PC-9 (cell line): Measurements from ENCODE around the gene DPH1. TPM values are rescaled to one million over a fixed set of nuclear protein-coding genes. Genes with fewer than 3 reads are reported as not detected.
A peak's percentile ranks its signal among the peaks of the same experiment; 100 is the strongest.

Experiments used
- BruUV-seq: library from RNA; stranded (reverse); fragments of 400-500 nt; replicated peaks from 2 replicates; lab custom pipeline; 2021; lab: Mats Ljungman, UMichigan
- CTCF ChIA-PET: fragments of 300-600 bp; sonication (Branson Sonifier 250); formaldehyde crosslinking; loops from one replicate; lab custom pipeline; 2022; ENCODE audit warnings: antibody characterized with exemption; lab: Charles Lee
- POLR2A ChIA-PET: fragments of 300-600 bp; sonication (Branson Sonifier 250); formaldehyde crosslinking; loops from one replicate; lab custom pipeline; 2022; ENCODE audit warnings: antibody characterized with exemption; ENCODE audit not compliant: unreplicated experiment; lab: Charles Lee
- DNase-seq, 2 experiments: peaks; one replicate each; pipeline versions ENCODE4 v3.0.0 to v3.0.0-alpha.2; 2015 to 2022; ENCODE audit warnings: mixed read lengths in 1 of 2
- H2AFZ ChIP-seq: fragments of 200-600 bp; sonication (generic); 2 replicates; pipeline ENCODE4 v1.8.1; 2017; ENCODE audit warnings: antibody characterized with exemption
- H3F3A ChIP-seq: fragments of 200-600 bp; sonication (generic); 2 replicates; pipeline ENCODE4 v1.8.1; 2017; ENCODE audit warnings: antibody characterized with exemption, mild to moderate bottlenecking, low read depth; ENCODE audit not compliant: insufficient read depth
- H3K27ac ChIP-seq: fragments of 200-600 bp; sonication (generic); 2 replicates; pipeline ENCODE4 v1.6.1; 2016; ENCODE audit warnings: mixed run types
- H3K27me3 ChIP-seq: fragments of 200-600 bp; sonication (generic); 2 replicates; pipeline ENCODE4 v1.6.1; 2016; ENCODE audit warnings: low read depth, mixed run types; ENCODE audit not compliant: insufficient read depth
- H3K36me3 ChIP-seq: fragments of 200-600 bp; sonication (generic); 2 replicates; pipeline ENCODE4 v1.6.1; 2016; ENCODE audit warnings: low read depth, mixed run types
- H3K4me1 ChIP-seq: fragments of 200-600 bp; sonication (generic); replicated peaks from 2 replicates; pipeline ENCODE4 v1.6.1; 2016; ENCODE audit warnings: mixed run types; ENCODE audit not compliant: insufficient read depth
- H3K4me2 ChIP-seq: fragments of 200-600 bp; sonication (generic); 2 replicates; pipeline ENCODE4 v1.6.1; 2017; ENCODE audit warnings: mixed run types
- H3K4me3 ChIP-seq: fragments of 200-600 bp; sonication (generic); 2 replicates; pipeline ENCODE4 v1.6.1; 2016; ENCODE audit warnings: mixed run types
- H3K79me2 ChIP-seq: fragments of 200-600 bp; sonication (generic); 2 replicates; pipeline ENCODE4 v1.6.1; 2017; ENCODE audit warnings: low read depth, mixed run types
- H3K9me2 ChIP-seq: fragments of 200-600 bp; sonication (generic); 2 replicates; pipeline ENCODE4 v1.8.1; 2017; ENCODE audit warnings: mild to moderate bottlenecking; ENCODE audit not compliant: insufficient read depth
- H3K9me3 ChIP-seq: fragments of 200-600 bp; sonication (generic); 2 replicates; pipeline ENCODE4 v1.8.1; 2016; ENCODE audit warnings: low read depth; ENCODE audit not compliant: insufficient read depth
- H4K20me1 ChIP-seq: fragments of 200-600 bp; sonication (generic); 2 replicates; pipeline ENCODE4 v1.8.1; 2017; ENCODE audit not compliant: insufficient read depth
- EZH2 ChIP-seq: fragments of 200-600 bp; sonication (generic); IDR thresholded peaks from 2 replicates; pipeline ENCODE4 v1.8.0; 2017; ENCODE audit warnings: antibody characterized with exemption, low read depth
- intact Hi-C: fragments of 100-400 bp; cut with micrococcal nuclease; formaldehyde crosslinking; loops from one replicate; pipeline ENCODE4 v1.10.0; 2022; ENCODE audit not compliant: unreplicated experiment
- total RNA-seq: library from RNA; stranded (reverse); gene quantifications from 2 replicates; pipeline ENCODE4 v1.2.3, GENCODE V29; 2021
- TF ChIP-seq, protein P1 (sequence below): fragments of 200-600 bp; sonication (generic); conservative IDR thresholded peaks from 2 replicates; pipeline ENCODE4 v1.6.1; 2017; ENCODE audit warnings: mixed run types, antibody characterized with exemption, mild to moderate bottlenecking, moderate library complexity

The DPH1 gene
- total RNA-seq, 1 experiment from 2014 or later: 36.7 TPM

DNA sequence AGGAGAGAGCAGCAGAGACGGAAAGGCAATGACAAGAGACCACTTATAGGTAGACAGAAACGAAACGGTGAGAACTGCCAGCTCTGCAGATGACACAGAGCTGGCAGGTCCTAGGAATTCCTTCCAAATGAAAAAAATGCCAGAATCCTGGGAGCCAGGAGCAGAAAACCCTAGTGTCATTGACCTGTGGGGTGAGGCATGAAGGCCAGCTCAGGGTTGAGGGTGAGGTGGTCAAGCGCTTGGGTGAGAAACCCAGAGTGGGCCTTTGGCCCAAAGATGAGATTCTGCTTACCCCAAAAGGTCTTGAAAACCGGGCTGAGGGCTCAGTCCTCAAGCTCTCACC lies 34.2 kb downstream of the DPH1 start:
- intact Hi-C loops: no loop called here
- H3F3A ChIP-seq: peaks cover 10% of the 10 kb centered on the region; the same call in 1 of the 2 replicates
- BruUV-seq: no TSS peak
- ChIA-PET CTCF (no interaction called here), POLR2A (interaction anchor here (0.6 kb wide), 1 partner anchor 172 kb away, joined by 3 read pairs; no protein-coding TSS in a partner anchor)
- H3K9me2 ChIP-seq: no peaks in the 10 kb centered on the region
- H3K4me3 ChIP-seq: no peak overlapping the region
- no peaks in the 10 kb centered on the region; the same call in 1 of the 2 replicates for H4K20me1 ChIP-seq
- no peak overlapping the region for H3K27ac ChIP-seq
- no peaks in the 10 kb centered on the region for H3K4me1 ChIP-seq
- no peak for TF ChIP-seq EZH2
- TF ChIP-seq, protein P1, sequence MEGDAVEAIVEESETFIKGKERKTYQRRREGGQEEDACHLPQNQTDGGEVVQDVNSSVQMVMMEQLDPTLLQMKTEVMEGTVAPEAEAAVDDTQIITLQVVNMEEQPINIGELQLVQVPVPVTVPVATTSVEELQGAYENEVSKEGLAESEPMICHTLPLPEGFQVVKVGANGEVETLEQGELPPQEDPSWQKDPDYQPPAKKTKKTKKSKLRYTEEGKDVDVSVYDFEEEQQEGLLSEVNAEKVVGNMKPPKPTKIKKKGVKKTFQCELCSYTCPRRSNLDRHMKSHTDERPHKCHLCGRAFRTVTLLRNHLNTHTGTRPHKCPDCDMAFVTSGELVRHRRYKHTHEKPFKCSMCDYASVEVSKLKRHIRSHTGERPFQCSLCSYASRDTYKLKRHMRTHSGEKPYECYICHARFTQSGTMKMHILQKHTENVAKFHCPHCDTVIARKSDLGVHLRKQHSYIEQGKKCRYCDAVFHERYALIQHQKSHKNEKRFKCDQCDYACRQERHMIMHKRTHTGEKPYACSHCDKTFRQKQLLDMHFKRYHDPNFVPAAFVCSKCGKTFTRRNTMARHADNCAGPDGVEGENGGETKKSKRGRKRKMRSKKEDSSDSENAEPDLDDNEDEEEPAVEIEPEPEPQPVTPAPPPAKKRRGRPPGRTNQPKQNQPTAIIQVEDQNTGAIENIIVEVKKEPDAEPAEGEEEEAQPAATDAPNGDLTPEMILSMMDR: no peak
- H3K79me2 ChIP-seq: no peaks in the 10 kb centered on the region
- no peaks in the 10 kb centered on the region for H3K27me3 ChIP-seq
- H3K9me3 ChIP-seq: no peaks in the 10 kb centered on the region
- no peak overlapping the region for H3K4me2 ChIP-seq
- no peaks in the 10 kb centered on the region for H3K36me3 ChIP-seq
- no peak overlapping the region for H2AFZ ChIP-seq
- DNase-seq: no peak

DNA sequence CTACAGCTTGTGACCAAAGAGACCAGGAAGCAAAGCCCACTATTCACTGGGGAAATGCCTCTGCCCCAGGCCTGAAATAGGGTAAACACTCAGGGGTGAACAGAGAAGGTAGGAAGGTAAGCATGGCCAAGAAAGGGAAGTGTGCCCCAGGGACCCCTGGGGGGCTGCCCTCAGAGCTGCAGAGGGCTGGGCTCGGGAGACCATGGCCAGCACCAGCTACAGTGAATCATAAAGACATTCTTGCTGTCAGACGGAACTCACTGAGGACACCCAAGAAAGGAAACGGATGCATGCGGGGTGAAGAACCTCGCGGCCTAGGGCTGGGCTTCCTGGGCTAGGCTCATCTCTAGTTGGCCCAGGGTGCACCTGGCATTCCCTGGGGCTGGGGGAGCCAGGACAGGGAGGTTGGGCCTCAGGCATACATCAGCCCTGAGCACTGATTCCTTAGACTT lies 34.6 kb downstream of the DPH1 start:
- H3K9me2 ChIP-seq: no peaks in the 10 kb centered on the region
- no peak overlapping the region for H2AFZ ChIP-seq
- no TSS peak for BruUV-seq
- H3K27ac ChIP-seq: no peak overlapping the region
- ChIA-PET CTCF (no interaction called here), POLR2A (no interaction called here)
- H3K9me3 ChIP-seq: no peaks in the 10 kb centered on the region
- no peaks in the 10 kb centered on the region for H3K4me1 ChIP-seq
- no peaks in the 10 kb centered on the region for H3K27me3 ChIP-seq
- intact Hi-C loops: no loop called here
- no peaks in the 10 kb centered on the region; the same call in 1 of the 2 replicates for H4K20me1 ChIP-seq
- H3K79me2 ChIP-seq: no peaks in the 10 kb centered on the region
- H3K4me3 ChIP-seq: no peak overlapping the region
- H3K36me3 ChIP-seq: no peaks in the 10 kb centered on the region
- TF ChIP-seq, protein P1: no peak
- TF ChIP-seq EZH2: no peak
- DNase-seq: no peak
- peaks cover 8% of the 10 kb centered on the region; the same call in 1 of the 2 replicates for H3F3A ChIP-seq
- H3K4me2 ChIP-seq: no peak overlapping the region

DNA sequence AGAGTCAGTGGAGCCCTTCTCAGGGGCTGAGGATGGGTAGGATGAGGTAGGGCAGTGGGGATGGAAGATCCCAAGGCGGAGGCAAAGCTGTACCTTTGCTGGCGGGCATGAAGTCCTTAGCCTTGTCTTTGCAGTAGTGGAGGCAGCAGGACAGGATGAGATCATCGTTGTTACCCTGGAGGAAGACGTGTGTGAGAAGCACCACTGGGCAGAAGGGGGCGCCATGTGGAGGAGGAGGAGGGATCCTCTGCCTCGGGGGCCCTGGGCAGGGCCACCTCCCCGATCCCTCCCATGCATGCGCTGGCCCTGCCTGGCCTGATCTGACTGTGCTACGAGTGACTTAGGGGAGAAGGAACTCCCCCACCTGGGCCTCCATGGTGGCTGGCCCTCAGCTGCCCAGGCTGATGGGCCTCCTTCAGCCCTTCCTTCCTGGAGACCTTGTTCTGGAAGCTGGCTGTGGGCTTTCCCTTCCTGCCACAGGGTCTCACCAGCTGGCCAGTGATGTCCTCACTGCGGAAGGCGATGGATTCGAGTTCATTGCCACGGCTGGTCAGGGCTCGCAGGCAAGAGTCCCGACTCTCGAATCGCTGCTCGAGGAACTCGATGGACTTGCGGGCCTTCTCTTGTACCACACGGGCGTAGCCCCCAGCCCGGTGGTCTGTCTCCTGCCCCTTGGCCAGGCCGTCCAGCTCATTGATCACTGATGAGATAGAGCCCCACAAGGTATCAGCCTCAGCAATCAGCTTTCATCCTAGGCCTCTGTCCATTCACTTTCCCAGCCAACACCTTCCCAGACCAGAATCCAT lies 35.2 kb downstream of the DPH1 start:
- no TSS peak for BruUV-seq
- ChIA-PET CTCF (interaction anchor here (0.6 kb wide), 2 partner anchors 47 to 180 kb away, joined by 3 to 9 read pairs; no protein-coding TSS in a partner anchor), POLR2A (no interaction called here)
- no peak overlapping the region for H3K4me2 ChIP-seq
- no peak overlapping the region for H3K27ac ChIP-seq
- H3K27me3 ChIP-seq: no peaks in the 10 kb centered on the region
- H3K9me3 ChIP-seq: no peaks in the 10 kb centered on the region
- no peak overlapping the region for H3K4me3 ChIP-seq
- DNase-seq: no peak
- no peaks in the 10 kb centered on the region; the same call in 1 of the 2 replicates for H4K20me1 ChIP-seq
- H3K4me1 ChIP-seq: no peaks in the 10 kb centered on the region
- no peak for TF ChIP-seq EZH2
- TF ChIP-seq, protein P1: peak; percentile 49
- no peak overlapping the region for H2AFZ ChIP-seq
- H3K79me2 ChIP-seq: no peaks in the 10 kb centered on the region
- peaks cover 7% of the 10 kb centered on the region; the same call in 1 of the 2 replicates for H3F3A ChIP-seq
- no peaks in the 10 kb centered on the region for H3K36me3 ChIP-seq
- no peaks in the 10 kb centered on the region for H3K9me2 ChIP-seq
- intact Hi-C loops: no loop called here
